Pancreas (tissue), 10 donors: ENCODE data around the gene TFPI. TPM values are rescaled to one million over a fixed set of nuclear protein-coding genes. Genes with fewer than 3 reads are reported as not detected.

Experiments used
- ATAC-seq, 4 donors: fragments of 200-7000 bp; cut with Tn5 transposase; one replicate each; pipeline versions ENCODE4 v1.8.0 to v1.9.1; 2020; ENCODE audit warnings: mild to moderate bottlenecking in 4 of 4, moderate library complexity in 4 of 4
- DNase-seq, 6 donors: peaks; one replicate each; pipeline ENCODE4 v3.0.0-alpha.2; 2020
- FAIRE-seq: peaks from 2 replicates; lab custom pipeline; 2012; peaks lifted over from hg19 to GRCh38; lab: Jason Lieb, UNC
- H3K27ac ChIP-seq, 4 donors: fragments of 200-600 bp; sonication (generic); 1 replicate in 3 of 4; 2 replicates in 1 of 4; pipeline versions ENCODE4 v1.5.0 to v1.8.0; 2020
- H3K27me3 ChIP-seq, 4 donors: fragments of 200-600 bp; one replicate each; pipeline ENCODE4 v1.8.0; 2021
- H3K36me3 ChIP-seq, 3 donors: fragments of 200-600 bp; sonication (generic) in 1 of 3; one replicate each; pipeline versions ENCODE4 v1.5.0 to v1.8.0; 2020 to 2021
- H3K4me1 ChIP-seq, 3 donors: fragments of 200-600 bp; one replicate each; pipeline ENCODE4 v1.8.0; 2021
- H3K4me3 ChIP-seq, 4 donors: fragments of 200-600 bp; sonication (generic) in 2 of 4; one replicate each; pipeline versions ENCODE4 v1.5.0 to v1.8.0; 2020 to 2021
- H3K9me3 ChIP-seq, 4 donors: fragments of 200-600 bp; one replicate each; pipeline ENCODE4 v1.8.0; 2021
- CTCF ChIP-seq, 4 donors: fragments of 200-600 bp; sonication (generic) in 3 of 4; IDR thresholded peaks; one replicate each; pipeline versions ENCODE4 v1.5.0 to v1.8.0; 2021; ENCODE audit warnings: antibody characterized with exemption in 4 of 4
- WGBS, 2 donors: extraction: QIAGEN DNeasy Blood & Tissue Kit; methylation state at CpG; one replicate each; pipeline ENCODE4 v1.1.7; 2013; 5-methylcytosine and 5-hydroxymethylcytosine counted together
- intact Hi-C, 3 donors: fragments of 100-400 bp; cut with DNase I; formaldehyde crosslinking; loops; one replicate each; pipeline versions ENCODE4 v1.11.1 to v1.14.2; 2022
- polyA plus RNA-seq, 2 donors: library from polyadenylated mRNA; stranded (reverse); fragments of 200-250 nt; gene quantifications; one replicate each; pipeline ENCODE4 v1.2.3, GENCODE V29; 2013
- total RNA-seq, 6 donors: library from RNA; stranded (reverse); fragmentation: NEBNext Ultra II Directional in 4 of 6; extraction: Animal tissue kit (Norgen Biotek cat#: 25700) in 4 of 6; gene quantifications; one replicate each; pipeline versions ENCODE4 v1.2.1 to v1.2.4, GENCODE V29; 2021 to 2023
- donor health status: healthy with polysubstance abuse.
- donor health status: DM: no; HTN: no; CAD: no; lungs with moderate emphysema.
- donor health status: DM: no; HTN: no; CAD: no.
- donor health status: control.
- donor health status: control.
- donor health status: Bipolar disorder and iron deficiency.
- donor health status: DM: yes; HTN: yes; CAD: no.
- donor health status: DM: no; HTN: no; CAD: no.
- donor health status: DM: no; HTN: no; CAD: no.
- donor health status: DM: yes; HTN: yes; CAD: no.

TFPI gene
- total and polyA plus RNA-seq, 8 donors = 7.9 to 25.8 (median 18.3) TPM

GRCh38 chr2:187546762-187547333 lies 7.4 kb downstream of the TFPI start:
- Histone ChIP-seq H3K27me3 (no peaks in the 10 kb centered on the region), H3K4me3 (no peak overlapping the region), H3K36me3 (no peaks in the 10 kb centered on the region), H3K4me1 (peaks cover 10 to 62% (median 47%) of the 10 kb centered on the region in 3 donors), H3K27ac (peak overlapping the region in 1 of 4 donors; percentile 36), H3K9me3 (no peaks in the 10 kb centered on the region)
- no peak for TF ChIP-seq CTCF (IDR thresholded peaks at IDR 0.05)
- no peak for FAIRE-seq
- intact Hi-C loops = no loop called here
- WGBS, 2 donors = 91 to 98% methylated on average over 1 of the region's 1 CpG
- no peak for ATAC-seq
- no peak for DNase-seq

GRCh38 chr2:187545238-187545751 lies 8.9 kb downstream of the TFPI start:
- TF ChIP-seq CTCF (IDR thresholded peaks at IDR 0.05) = no peak
- Histone ChIP-seq H3K4me1 (peaks cover 7 to 48% (median 36%) of the 10 kb centered on the region in 3 donors), H3K27me3 (no peaks in the 10 kb centered on the region), H3K36me3 (no peaks in the 10 kb centered on the region), H3K27ac (no peak overlapping the region), H3K9me3 (no peaks in the 10 kb centered on the region), H3K4me3 (no peak overlapping the region)
- FAIRE-seq (peak; percentile 95), DNase-seq (no peak), ATAC-seq (no peak)
- intact Hi-C loops = no loop called here
- 11 to 20% methylated on average over 1 of the region's 1 CpG for WGBS, 2 donors

- peaks cover 7 to 43% (median 31%) of the 10 kb centered on the region in 3 donors for H3K4me1 ChIP-seq
- no peak for FAIRE-seq
- 82 to 86% methylated on average over 16 of the region's 16 CpGs for WGBS, 2 donors
- ATAC-seq = no peak
- no peaks in the 10 kb centered on the region for H3K9me3 ChIP-seq
- H3K27me3 ChIP-seq = no peaks in the 10 kb centered on the region
- no peaks in the 10 kb centered on the region for H3K36me3 ChIP-seq
- H3K4me3 ChIP-seq = no peak overlapping the region
- DNase-seq = no peak
- intact Hi-C loops = no loop called here
- TF ChIP-seq CTCF (IDR thresholded peaks at IDR 0.05) = no peak
- H3K27ac ChIP-seq = peak overlapping the region in 1 of 4 donors; percentile 20
Observed at GRCh38 chr2:187544371-187545080, 9.7 kb downstream of the TFPI start.

- no peak overlapping the region for H3K27ac ChIP-seq
- ATAC-seq (no peak), DNase-seq (no peak), FAIRE-seq (no peak)
- no peak for TF ChIP-seq CTCF (IDR thresholded peaks at IDR 0.05)
- intact Hi-C loops = no loop called here
- no peaks in the 10 kb centered on the region for H3K36me3 ChIP-seq
- no peak overlapping the region for H3K4me3 ChIP-seq
- H3K9me3 ChIP-seq = no peaks in the 10 kb centered on the region
- no peaks in the 10 kb centered on the region for H3K27me3 ChIP-seq
- peaks cover 7 to 37% (median 22%) of the 10 kb centered on the region in 3 donors for H3K4me1 ChIP-seq
Observed at GRCh38 chr2:187543488-187543887, 10.7 kb downstream of the TFPI start.

- no peak for DNase-seq
- no peaks in the 10 kb centered on the region for H3K27me3 ChIP-seq
- no peak for TF ChIP-seq CTCF (IDR thresholded peaks at IDR 0.05)
- WGBS, 2 donors = 84% methylated on average over 2 of the region's 2 CpGs
- no peak for ATAC-seq
- no peak overlapping the region for H3K4me3 ChIP-seq
- no peaks in the 10 kb centered on the region for H3K36me3 ChIP-seq
- H3K27ac ChIP-seq = peak overlapping the region in 2 of 4 donors; percentile 64 to 72
- intact Hi-C loops = no loop called here
- no peaks in the 10 kb centered on the region for H3K9me3 ChIP-seq
- H3K4me1 ChIP-seq = peaks cover 7 to 37% (median 22%) of the 10 kb centered on the region in 3 donors
- FAIRE-seq = no peak
Observed at GRCh38 chr2:187542123-187542522, 12.1 kb downstream of the TFPI start.
